HL-60/S4 treated with phorbol 12-myristate 13-acetate at 8.2 ng/mL for 4 days and 3 days (cell line): ENCODE results near the gene NT5DC1.

Experiments used
- in situ Hi-C: fragments of 300-500 bp; cut with MboI; formaldehyde crosslinking; loops from 2 replicates; pipeline ENCODE4 v1.15.0; 2022; ENCODE audit warnings: low sequenced_read_pairs

Gene NT5DC1

GRCh38 chr6:116298273-116298672 is 197.6 kb downstream of the NT5DC1 start:
- in situ Hi-C loops: loop anchor here (10.0 kb wide), 1 partner anchor 67 kb away; no protein-coding TSS in a partner anchor

DNA sequence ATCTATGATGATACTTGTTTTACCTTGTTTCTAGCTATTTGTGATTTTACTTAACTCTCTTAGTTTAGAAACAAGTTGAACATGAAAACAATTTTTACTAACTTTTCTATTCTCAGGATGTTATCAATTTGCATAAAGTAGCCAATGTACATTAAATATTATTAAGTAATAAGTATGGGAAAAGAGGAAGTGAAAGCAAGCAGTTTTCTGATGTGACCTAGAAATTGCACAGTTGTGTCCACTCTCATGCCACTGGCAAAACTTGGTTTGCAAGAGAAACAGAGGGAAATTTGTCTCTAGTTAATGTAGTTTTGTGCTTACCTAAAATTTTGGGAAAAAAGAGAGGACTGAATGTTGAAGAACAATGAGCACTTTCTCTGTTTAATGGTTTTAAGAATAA is 198.3 kb downstream of the NT5DC1 start:
- in situ Hi-C loops: loop anchor here (10.0 kb wide), 1 partner anchor 66 kb away; no protein-coding TSS in a partner anchor
